Panc1 (cell line): ENCODE results near the gene ZKSCAN4.

ENCODE experiments used
- POLR2AphosphoS5 ChIP-seq: IDR thresholded peaks from 2 replicates; pipeline ENCODE4 v1.6.1; 2012; ENCODE audit warnings: mild to moderate bottlenecking, low read depth, low read length, moderate library complexity
- TF ChIP-seq, protein P1 (sequence below): fragments of 450-650 bp; IDR thresholded peaks from 2 replicates; pipeline ENCODE4 v1.5.1; 2017; ENCODE audit warnings: mild to moderate bottlenecking

- TF ChIP-seq, protein P1, sequence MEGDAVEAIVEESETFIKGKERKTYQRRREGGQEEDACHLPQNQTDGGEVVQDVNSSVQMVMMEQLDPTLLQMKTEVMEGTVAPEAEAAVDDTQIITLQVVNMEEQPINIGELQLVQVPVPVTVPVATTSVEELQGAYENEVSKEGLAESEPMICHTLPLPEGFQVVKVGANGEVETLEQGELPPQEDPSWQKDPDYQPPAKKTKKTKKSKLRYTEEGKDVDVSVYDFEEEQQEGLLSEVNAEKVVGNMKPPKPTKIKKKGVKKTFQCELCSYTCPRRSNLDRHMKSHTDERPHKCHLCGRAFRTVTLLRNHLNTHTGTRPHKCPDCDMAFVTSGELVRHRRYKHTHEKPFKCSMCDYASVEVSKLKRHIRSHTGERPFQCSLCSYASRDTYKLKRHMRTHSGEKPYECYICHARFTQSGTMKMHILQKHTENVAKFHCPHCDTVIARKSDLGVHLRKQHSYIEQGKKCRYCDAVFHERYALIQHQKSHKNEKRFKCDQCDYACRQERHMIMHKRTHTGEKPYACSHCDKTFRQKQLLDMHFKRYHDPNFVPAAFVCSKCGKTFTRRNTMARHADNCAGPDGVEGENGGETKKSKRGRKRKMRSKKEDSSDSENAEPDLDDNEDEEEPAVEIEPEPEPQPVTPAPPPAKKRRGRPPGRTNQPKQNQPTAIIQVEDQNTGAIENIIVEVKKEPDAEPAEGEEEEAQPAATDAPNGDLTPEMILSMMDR: no peak
- peak; percentile 45; the same call in 1 of the 2 replicates for TF ChIP-seq POLR2AphosphoS5
Observed at GRCh38 chr6:28215425-28215824, 36.6 kb downstream of the ZKSCAN4 start.
